ENCODE data around the gene E2F8. TPM values are rescaled to one million over a fixed set of nuclear protein-coding genes. Genes with fewer than 3 reads are reported as not detected.

E2F8 gene
- total and polyA plus RNA-seq, 9 of the 15 experiments (the other 6 are each of a cell fraction or from before 2014, with no cell fraction given) = 6.9 to 23.6 (median 12.1) TPM

- TF ChIP-seq REST (IDR thresholded peaks at IDR 0.05; ENCODE audit: borderline replicate concordance) = peak; percentile 40; the same call in 1 of the 2 replicates
- TF ChIP-seq REST (CRISPR knock-in tag; IDR thresholded peaks at IDR 0.05; ENCODE audit: low read depth) = no peak
- TF ChIP-seq SMC3 (conservative IDR thresholded peaks at IDR 0.05; ENCODE audit: insufficient read depth, low read depth, low read length) = peak; percentile 57
Observed at GRCh38 chr11:19259487-19260345, 19.0 kb upstream of the E2F8 start (continued).

Data from K562 (cell line).